GM18526 (cell line): Measurements from ENCODE around the gene AKAP7.

Experiments used
- POLR2A ChIP-seq: IDR thresholded peaks from 3 replicates; pipeline ENCODE4 v1.6.1; 2011; ENCODE audit not compliant: insufficient read length; ENCODE audit errors: extremely low read depth

Gene AKAP7

DNA sequence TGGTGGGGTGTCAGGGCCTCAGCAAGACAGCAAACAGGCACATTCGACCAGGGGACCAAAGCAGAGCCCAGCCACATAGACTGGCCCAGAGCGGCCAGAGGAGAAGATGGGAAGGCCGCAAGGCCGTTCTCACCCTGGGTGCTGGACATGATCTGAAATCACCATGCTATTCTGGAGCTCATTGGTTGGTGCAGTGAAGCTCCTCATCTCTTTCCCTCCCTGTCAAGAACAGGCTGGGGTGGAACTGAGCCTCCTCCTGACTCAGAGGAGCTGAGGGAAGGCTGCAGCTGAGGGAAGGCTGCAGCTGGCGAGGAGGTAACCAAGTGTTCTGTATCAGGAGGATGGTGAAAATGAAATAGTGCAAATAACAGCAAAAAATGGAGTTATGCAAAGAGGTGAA lies 80.0 kb downstream of the AKAP7 start:
- TF ChIP-seq POLR2A: no peak

DNA sequence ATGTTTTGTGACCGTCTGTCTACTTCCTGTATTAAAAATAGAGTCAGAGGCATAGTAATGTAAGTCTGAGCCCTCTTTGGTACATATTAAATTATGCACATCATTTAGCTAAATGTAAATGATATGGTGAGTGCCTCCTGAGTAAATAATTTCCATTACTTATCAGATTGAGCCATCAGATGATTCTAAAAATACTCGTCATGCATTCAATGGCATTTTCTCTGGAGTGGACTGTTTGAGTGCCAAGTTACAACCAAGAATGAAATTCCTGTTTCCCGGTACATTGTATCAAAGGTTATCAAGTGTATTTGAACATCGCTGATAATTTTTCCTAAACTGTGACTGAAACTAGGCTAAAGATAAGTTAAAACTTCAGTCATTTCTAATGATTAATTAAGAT lies 81.0 kb downstream of the AKAP7 start:
- TF ChIP-seq POLR2A: no peak

DNA sequence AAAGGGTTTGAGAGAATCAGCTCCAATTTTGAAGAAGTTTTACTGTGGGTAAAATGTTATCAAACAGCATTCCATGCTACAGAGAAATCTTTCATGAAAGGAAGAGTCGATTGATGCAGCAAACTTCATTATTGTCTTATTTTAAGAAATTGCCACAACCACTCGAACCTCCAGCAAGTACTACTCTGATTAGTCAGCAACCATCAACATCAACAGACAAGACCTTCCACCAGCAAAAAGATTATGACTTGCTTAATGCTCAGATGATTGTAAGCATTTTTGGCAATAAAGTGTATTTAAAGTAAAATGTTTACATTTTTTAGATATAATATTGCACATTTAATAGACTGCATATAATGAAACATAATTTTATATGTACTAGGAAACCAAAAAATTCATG lies 87.5 kb downstream of the AKAP7 start:
- no peak for TF ChIP-seq POLR2A

- no peak for TF ChIP-seq POLR2A
Measured at GRCh38 chr6:131223416-131223815, 88.1 kb downstream of the AKAP7 start.

GRCh38 chr6:131225127-131225526 lies 89.9 kb downstream of the AKAP7 start:
- TF ChIP-seq POLR2A: no peak

DNA sequence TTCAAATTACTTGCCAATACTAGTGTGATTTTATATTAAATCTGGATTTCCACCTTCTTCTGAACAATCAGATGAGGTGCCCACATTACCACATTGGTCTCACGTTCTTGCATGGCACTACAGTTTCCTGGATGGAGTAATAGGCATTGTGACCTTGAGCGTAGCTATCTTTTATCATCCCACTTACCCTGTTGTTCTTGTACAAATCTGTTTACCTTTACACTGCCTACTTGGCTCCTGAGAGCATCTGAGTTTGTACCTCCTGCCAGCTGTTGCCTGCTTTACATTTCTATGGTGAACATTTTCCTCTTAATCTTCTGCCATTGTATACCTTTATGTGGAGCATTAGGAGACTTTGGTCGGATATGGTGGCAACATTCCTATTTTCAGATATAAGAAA lies 90.7 kb downstream of the AKAP7 start:
- TF ChIP-seq POLR2A: no peak

DNA sequence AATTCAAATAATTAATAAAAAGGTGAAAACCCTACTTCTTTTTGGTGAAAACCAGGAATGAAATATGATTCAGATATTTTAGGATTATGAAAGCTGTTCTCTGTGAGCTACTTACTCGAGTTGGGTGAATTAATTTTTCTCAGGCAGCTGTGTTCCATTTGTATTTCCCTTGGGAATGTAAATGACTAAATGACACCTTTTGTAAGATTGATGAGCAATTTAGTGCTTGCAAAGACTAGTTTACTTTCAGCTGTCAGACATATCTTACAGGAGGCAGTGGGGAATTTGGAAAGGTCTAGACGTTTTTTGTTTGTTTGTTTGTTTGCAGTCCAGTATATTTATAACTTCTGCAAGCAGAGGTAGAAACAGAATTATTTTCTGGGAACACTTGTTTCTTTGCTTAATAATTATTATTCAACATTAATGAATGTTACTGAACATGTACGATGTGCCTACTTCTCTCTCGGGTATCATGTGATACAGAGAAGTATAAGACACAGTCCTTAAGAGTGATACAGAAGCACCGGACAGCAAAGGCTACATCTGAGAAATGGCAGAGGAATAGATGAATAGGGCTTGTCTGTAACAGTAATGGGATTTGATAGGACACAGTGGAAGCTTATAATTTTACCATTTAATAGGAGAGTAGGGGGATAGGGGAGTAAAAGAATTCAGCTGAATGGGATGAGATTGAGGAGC lies 91.3 kb downstream of the AKAP7 start:
- no peak for TF ChIP-seq POLR2A

GRCh38 chr6:131227158-131227543 lies 91.9 kb downstream of the AKAP7 start:
- TF ChIP-seq POLR2A: no peak

GRCh38 chr6:131231103-131231502 lies 95.8 kb downstream of the AKAP7 start:
- no peak for TF ChIP-seq POLR2A

DNA sequence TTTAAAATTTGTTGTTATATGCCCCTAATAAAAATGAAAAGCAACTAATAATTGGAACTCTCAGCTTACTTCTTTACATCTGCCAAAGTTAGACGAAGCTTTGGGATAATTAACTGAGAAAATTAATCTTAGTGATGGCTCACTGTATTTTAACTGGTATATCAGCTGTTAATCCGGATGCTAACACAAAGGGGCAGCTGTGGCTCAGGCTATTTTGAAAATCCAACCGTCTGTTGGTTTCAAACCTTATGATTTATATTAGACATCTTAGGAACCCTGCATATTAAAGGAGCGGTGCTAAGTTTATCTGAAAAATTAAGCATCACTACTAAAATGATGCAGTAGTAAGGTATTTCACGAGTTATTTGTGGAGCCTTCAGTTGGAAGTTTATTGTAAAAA lies 96.6 kb downstream of the AKAP7 start:
- no peak for TF ChIP-seq POLR2A

- TF ChIP-seq POLR2A: no peak
Measured at GRCh38 chr6:131244942-131245341, 109.7 kb downstream of the AKAP7 start.

DNA sequence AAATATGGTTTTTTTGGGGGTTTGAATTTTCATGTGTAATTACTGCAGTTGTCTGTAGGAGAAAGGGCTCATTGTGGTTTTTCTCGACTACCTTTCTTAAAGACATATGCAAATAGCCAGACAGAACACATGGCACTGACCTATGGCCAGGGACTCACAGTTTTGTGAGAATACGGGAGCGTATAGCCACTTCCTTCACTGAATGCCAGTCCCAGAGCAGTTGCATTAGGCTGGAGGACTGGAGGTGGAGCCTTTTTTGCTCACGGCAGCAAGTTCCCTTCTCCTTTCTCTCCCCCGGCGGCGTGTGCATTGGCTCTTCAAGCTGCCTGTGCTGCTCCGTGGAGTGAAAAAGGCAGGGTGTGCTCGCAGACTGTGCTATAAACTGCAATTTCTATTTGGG lies 114.9 kb downstream of the AKAP7 start:
- no peak for TF ChIP-seq POLR2A

- no peak for TF ChIP-seq POLR2A
Measured at GRCh38 chr6:131250936-131251335, 115.7 kb downstream of the AKAP7 start.

DNA sequence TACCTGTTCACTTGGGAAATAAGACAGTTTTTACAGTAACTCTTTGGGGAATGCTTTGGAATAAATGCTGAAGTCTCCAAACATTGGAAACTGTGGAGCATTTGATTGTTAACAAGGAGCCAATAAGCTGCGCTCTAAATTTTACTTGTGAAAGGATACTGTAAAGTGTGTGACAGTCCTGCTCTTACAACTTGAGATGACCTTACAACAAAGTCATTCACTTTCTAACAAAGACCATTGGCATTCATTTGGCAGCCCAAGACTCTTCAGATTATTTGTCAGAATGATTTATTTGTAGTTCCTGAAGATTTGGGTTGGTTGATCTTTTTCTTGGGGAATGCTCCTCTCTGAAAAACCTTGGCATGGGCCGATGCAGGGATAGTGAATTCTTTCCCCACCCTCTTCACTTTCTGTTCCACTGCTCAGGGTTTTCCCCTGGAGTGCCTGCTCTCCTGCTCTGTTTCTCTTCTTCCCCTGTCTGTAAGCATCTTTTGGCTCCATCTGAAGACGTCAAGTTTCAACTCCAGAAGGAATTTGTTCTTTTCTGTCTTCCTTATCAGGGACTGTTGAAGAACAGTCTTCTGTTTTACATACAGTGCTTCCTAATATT lies 116.4 kb downstream of the AKAP7 start:
- no peak for TF ChIP-seq POLR2A

- no peak for TF ChIP-seq POLR2A
Measured at GRCh38 chr6:131255434-131255833, 120.2 kb downstream of the AKAP7 start.

GRCh38 chr6:131255911-131256310 lies 120.6 kb downstream of the AKAP7 start:
- no peak for TF ChIP-seq POLR2A

- no peak for TF ChIP-seq POLR2A
Measured at GRCh38 chr6:131257104-131257503, 121.8 kb downstream of the AKAP7 start.
